Epidermal melanocyte (primary cell): ENCODE results near the gene LRRC45.

Source experiments
- DNase-seq: peaks from one replicate; pipeline ENCODE4 v3.0.0; 2011; ENCODE audit warnings: low spot score; ENCODE audit not compliant: insufficient read length

Gene LRRC45

DNA sequence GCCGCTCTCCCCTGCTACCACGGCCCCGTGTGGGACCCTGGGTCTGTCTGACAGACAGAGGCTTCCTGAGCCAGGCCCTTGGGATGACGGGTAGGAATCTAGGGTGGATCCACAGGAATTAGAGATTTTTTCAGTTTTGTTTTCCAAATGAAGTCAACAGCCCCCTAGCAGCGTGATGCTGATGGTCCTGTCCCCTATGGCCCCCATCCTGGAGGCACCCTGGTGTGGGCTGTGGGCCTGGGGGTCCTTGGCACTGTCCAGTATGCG is 15.9 kb upstream of the LRRC45 start:
- no peak for DNase-seq

- no peak for DNase-seq
These were observed 15.4 kb upstream of the LRRC45 start for GRCh38 chr17:82007495-82008257.

DNA sequence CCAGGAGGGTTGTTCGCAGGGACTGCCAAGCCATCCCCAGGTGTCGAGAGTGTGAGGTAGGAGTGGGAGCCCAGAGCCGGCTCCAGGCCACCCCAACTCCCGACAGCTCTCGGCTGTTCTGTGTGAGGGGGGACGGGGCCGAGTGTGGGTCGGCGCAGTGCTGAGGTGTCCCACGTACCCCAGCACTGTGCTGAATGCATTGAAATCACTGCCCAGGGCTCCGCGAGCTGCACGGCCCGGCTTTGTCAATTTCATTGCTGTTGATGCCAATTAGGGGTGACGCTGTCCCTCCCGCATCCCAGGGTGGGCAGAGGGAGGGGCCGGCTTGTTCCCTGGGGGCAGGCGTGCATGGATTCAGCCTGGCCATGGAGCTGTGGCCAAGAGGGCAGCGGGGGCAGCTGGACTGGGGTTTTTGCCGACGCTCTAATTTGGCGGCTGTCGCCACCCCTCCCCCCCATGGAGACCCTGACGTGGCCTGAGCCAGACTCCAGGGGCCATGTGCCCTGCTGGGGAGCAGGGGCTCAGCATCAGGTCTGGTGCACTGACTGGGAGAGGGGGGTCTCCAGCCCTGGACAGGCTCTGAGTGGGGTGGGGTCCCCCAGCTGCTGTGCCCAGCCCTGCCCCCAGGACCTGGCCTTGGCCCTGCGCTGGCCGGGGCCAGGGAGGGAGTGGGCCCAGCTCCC is 14.7 kb upstream of the LRRC45 start:
- DNase-seq, result no peak

DNA sequence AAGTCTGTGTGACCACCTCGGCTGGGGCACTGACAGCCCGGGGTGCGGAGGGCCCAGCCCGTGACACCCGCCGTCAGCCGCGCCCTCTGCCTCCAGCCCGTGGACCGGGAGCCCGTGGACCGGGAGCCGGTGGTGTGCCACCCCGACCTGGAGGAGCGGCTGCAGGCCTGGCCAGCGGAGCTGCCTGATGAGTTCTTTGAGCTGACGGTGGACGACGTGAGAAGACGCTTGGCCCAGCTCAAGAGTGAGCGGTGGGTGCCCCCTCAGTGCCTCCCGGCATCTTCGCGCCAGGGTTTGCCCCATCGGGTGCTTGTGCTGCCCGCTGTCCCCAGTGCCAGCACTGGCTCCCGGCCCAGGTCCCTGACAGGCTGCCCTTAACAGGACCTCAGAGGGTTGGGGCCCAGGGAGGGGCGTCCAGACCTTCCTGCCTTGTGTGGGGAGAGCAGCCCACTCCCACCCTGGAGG is 14.1 kb upstream of the LRRC45 start:
- DNase-seq, result no peak

DNA sequence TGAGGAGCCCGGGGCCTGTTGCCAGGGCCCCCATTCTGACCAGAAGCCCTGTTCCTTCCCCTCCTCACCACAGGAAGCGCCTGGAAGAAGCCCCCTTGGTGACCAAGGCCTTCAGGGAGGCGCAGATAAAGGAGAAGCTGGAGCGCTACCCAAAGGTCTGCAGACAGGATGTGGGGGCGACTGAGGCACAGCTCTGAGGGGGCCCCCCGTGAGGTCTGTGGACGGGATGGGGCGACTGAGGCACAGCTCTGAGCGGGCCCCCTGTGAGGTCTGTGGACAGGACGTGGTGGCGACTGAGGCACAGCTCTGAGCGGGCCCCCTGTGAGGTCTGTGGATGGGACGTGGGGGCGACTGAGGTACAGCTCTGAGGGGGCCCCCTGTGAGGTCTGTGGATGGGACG is 13.7 kb upstream of the LRRC45 start:
- DNase-seq, result no peak

GRCh38 chr17:82010575-82011525 is 12.3 kb upstream of the LRRC45 start:
- no peak for DNase-seq

GRCh38 chr17:82011617-82012187 is 11.4 kb upstream of the LRRC45 start:
- no peak for DNase-seq

DNA sequence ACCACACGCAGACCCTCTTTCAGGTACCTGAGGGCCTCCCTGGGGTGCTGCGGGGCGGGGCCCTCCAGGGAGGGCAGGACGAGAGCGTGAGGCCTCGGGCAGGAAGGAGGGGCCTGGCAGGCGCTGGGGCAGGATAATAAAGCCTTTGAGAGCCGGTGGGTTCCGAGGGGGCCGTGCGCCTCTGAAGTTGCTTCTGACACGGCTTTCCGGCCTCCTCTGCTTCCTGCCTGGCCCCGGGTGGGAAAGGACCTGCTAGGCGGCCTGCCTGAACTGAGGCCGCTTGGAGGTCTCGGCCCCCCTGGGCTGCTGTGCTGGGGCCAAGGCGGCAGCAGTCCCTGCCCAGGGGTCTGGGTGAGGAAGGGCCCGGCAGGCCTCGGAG is 10.9 kb upstream of the LRRC45 start:
- DNase-seq, result no peak

DNA sequence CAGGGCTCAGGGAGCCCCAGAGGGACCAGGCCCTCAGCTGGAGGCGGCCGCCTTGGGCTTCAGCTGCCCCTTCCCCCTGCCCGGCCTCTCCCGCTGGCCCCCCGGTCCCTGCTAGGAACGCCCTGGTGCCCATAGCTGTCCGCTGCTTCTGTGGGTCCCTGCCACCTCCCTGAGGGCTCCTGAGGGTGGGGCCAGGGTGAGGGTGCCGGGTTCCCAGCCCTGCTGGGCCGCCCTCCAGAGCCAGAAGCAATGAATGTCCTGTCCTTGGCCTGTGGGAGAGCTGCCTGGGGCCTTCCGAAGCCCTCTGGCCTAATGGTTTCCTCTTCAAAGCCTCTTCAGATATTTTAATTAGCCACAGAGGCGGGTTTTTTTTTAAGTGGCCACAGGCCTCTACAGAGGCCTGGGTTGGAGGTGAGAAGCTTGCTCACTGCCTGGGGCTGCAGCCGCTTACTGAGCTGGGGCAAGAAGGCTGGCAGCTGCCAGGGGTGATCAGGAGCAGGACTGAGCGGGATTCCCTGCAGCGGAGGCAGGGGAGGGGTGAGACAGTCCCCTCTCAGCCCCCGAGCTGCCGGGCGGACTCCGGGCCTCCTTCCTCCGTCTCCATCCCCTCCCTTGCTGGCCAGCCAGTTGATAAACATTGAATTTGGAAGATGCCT is 10.3 kb upstream of the LRRC45 start:
- peak; percentile 59 for DNase-seq

DNA sequence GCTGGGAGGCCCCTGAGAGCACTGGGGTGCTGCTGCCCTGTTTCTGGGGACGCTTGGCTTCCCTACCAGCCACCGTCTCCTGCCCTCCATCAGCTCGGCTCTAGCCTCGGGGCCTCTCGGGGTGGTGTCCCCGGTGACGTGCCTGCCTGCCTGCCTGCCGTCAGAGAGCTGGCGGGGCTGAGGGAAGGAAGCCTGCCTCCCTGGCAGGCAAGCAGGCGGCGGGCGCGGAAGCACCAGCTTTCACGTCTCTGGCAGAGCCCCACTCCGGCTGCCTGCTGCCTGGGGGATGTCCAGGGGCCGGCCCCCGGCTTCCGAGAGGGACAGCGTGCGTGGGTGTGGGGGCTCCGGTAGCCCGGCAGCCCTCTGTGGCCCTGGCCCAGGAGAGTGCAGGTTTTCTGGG is 9.8 kb upstream of the LRRC45 start:
- peak; percentile 90 for DNase-seq

DNA sequence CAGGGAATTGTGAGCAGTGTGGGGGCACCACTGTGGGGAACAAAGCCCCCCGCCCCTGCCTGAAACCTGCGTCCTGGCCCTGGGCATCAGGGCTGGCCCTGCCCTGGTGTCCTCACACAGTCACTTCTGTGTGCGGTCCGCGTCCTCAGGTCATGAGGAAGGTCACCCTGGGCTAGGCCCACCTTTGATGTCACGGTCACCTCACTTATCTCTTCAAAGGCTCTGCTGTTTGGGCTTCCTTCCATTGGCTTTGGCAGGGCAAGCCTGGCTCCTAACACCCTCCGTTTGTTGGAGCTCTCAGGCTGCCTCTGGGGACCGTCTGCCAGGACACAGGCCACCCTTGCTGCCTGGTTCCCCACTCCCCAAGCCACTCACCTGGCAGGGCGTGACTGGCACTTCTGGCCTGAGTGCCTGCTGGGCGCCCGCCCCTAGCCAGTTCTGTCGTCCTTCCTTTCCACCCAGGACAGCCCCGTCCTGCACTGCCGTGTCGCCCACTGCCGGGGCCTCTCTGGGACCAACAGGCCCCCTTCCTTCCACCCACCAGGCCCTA is 9.3 kb upstream of the LRRC45 start:
- no peak for DNase-seq

DNA sequence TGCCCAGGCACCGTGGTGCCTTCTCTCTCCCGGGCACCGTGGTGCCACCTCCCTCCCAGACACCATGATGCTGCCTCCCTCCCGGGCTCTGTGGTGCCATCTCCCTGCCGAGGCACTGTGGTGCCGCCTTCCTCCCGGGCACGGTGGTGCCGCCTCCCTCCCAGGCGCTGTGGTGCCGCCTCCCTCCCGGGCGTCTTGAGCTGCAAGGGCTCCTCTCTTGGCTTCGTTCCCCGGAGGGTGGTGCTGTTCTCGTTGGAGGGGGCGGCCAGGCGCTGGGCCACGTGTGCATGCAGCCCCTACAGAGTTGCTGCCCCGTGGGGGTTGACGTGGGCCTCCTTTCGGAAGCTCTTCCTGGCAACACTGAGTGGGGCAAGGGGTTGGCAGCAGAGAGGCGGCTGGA is 8.7 kb upstream of the LRRC45 start:
- DNase-seq, result no peak

DNA sequence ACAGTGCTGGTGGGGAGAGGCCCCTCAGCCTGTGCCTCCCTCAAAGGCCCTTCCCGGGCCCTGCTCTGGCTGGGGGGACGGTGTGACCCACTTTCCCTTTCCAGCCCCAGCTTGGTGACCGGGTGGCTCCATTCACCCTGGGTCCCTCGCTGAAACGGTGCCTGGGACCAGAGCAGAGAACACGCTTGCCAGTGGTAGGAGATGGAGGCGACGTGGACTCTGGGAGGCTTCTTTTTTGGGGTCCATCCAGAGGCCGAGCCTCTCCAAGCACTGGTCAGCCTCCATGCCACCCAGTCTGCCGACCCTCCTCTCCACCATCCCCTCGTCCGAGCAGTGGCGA is 8.2 kb upstream of the LRRC45 start:
- no peak for DNase-seq

- no peak for DNase-seq
These were observed 7.7 kb upstream of the LRRC45 start for GRCh38 chr17:82015311-82015971.

DNA sequence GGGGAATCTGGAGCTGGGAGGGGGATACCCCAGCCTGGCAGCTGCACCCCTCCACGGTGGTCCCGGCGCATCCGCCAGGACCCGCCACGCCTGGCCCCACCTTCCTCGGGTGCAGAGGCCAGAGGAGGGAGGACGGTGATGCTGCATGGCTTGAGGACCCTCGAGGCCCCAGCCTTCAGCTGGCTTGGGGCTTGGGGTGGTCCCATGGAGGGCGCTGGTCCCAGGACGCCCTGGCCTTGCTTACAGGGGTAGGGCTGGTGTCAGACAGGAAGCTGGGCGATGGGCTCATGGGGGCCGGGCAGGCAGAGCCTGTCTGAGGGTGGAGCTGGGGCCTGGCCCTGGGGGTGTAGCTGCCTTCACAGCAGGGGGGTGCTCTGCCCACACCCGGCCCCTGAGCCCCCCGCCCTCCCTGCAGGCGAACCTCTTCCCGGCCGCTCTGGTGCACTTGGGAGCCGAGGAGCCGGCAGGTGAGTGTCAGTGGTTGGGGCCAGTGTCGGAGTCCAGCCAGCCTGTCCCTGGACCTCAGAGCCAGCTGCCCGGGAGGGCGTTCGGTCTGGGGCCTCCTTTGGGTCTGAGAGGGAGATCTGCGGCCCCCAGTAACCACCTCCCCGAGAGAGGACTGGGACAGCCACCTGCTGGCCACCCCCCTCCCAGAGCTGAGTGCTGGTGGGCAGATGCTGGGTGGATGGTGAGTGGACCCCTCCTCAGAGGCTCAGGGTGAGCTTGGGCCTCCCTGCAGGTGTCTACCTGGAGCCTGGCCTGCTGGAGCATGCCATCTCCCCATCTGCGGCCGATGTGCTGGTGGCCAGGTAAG is 6.8 kb upstream of the LRRC45 start:
- DNase-seq, result no peak

DNA sequence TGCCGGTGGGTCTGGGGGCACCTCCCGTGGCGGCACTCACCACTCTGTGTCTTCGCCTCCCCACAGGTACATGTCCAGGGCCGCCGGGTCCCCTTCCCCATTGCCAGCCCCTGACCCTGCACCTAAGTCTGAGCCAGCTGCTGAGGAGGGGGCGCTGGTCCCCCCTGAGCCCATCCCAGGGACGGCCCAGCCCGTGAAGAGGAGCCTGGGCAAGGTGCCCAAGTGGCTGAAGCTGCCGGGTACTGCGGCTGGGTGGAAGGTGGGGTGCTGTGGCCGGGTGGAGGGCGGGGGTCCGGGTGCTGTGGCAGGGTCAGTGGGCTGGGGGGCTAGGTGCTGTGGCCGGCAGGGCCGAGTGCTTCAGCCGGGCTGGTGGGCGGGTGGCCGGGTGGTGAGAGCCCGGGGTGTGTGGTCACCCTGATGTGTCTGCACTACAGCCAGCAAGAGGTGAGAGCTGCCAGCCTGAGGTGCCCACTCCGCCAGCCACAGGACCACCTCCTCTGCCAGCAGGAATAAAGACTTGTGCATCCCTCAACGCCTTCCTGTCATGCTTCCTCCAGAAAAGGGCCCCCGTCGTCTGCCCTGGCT is 6.1 kb upstream of the LRRC45 start:
- DNase-seq, result no peak

DNA sequence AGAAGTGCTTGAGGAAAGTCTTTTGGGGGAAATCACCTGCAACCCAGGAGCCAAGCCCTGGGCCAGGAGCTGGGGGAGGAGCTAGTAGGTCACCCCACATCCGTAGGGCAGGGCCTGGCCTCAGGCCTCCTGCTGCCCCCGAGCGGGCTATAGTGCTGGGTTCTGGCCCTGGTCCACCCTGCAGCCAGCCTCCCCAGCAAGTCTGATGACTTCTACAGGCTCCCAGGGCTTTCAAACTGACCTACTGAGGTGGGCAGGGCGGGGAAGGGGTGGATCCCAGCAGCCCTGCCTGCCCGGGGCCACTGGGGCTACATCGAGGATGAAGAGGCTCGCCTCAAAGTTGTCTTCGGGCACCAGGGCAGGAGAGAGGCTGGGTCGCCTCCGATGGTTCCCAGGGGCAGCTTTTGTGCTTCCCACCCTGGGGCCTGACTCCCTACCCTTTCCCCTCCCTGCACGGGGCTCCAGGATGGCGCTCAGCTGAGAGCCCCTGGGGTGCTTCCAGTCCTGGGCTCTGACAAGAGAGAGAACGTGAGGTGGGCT is 5.4 kb upstream of the LRRC45 start:
- DNase-seq, result no peak

DNA sequence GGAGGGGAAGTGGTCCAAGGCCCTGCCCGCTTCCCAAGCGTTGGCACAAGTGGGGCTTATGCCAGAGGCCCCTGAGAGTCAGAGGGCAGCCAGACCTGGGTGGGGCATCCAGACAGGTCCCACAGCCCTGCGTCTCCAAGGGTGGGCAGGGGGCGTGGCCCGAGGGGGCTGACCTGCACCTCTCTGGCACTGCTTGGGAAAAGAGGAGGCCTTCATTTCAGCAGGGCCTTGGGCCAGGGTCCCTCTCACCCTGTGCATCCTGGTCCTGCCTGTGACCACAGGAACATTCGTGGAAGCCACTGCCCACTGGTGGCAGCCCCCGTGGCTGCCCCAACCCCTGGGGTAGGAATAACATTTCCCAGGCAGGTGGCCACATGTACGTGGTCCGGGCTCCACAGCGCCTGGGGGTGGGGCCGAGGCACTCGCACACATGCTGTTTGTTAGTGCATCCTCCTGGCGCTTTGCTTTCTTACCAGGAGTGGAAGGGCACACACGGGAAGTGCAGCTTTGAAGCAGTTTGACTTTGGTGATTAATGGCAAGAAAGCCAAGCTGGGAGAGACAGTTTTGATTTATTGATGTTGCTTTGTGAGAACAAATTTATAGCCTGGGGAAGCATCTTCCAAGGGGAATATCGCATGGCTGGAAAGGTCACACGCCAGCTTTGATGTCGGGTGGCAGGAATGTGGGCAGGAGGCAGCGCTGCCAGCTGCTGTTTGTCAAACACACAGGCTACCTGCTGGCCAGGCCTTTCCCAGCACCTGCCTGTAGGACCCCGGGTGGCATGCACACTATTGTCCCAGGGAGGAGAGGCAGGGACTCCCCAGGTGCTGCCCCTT is 4.7 kb upstream of the LRRC45 start:
- DNase-seq, result no peak
